ENCODE data around the gene IKZF4. TPM values are rescaled to one million over a fixed set of nuclear protein-coding genes. Genes with fewer than 3 reads are reported as not detected.

Gene IKZF4
- polyA plus RNA-seq, 1 experiment: 2.9 TPM

DNA sequence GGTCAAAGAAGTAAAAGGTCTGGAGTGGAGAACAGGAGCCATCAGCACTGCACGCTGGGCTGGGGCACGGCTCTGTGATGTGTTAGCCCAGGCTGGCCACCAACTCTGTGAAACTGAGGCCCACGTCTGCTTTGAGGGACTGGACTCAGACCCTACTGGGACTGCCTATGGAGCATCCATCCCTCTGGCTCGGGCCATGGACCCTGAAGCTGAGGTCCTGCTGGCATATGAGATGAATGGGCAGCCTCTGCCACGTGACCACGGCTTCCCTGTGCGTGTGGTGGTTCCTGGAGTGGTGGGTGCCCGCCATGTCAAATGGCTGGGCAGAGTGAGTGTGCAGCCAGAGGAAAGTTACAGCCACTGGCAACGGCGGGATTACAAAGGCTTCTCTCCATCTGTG, 16.6 kb upstream of the IKZF4 start:
- no peaks in the 10 kb centered on the region for H3K27me3 ChIP-seq (ENCODE audit: control insufficient read depth, insufficient read depth, low read length)
- POLR2A ChIA-PET: no interaction called here
- H3K4me3 ChIP-seq (ENCODE audit: low read depth, low read length): no peak overlapping the region
- CTCF ChIA-PET: interaction anchor here (0.6 to 1.5 kb wide), 2 partner anchors 10 to 26 kb away, joined by 3 to 5 read pairs; no protein-coding TSS in a partner anchor
- TF ChIP-seq, protein P1, sequence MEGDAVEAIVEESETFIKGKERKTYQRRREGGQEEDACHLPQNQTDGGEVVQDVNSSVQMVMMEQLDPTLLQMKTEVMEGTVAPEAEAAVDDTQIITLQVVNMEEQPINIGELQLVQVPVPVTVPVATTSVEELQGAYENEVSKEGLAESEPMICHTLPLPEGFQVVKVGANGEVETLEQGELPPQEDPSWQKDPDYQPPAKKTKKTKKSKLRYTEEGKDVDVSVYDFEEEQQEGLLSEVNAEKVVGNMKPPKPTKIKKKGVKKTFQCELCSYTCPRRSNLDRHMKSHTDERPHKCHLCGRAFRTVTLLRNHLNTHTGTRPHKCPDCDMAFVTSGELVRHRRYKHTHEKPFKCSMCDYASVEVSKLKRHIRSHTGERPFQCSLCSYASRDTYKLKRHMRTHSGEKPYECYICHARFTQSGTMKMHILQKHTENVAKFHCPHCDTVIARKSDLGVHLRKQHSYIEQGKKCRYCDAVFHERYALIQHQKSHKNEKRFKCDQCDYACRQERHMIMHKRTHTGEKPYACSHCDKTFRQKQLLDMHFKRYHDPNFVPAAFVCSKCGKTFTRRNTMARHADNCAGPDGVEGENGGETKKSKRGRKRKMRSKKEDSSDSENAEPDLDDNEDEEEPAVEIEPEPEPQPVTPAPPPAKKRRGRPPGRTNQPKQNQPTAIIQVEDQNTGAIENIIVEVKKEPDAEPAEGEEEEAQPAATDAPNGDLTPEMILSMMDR (IDR thresholded peaks at IDR 0.05; ENCODE audit: insufficient read depth, low read depth, low read length): no peak
- H3K36me3 ChIP-seq (ENCODE audit: control insufficient read depth, insufficient read depth, low read length): peaks cover 9% of the 10 kb centered on the region
- no peak for DNase-seq (ENCODE audit: low read depth)

DNA sequence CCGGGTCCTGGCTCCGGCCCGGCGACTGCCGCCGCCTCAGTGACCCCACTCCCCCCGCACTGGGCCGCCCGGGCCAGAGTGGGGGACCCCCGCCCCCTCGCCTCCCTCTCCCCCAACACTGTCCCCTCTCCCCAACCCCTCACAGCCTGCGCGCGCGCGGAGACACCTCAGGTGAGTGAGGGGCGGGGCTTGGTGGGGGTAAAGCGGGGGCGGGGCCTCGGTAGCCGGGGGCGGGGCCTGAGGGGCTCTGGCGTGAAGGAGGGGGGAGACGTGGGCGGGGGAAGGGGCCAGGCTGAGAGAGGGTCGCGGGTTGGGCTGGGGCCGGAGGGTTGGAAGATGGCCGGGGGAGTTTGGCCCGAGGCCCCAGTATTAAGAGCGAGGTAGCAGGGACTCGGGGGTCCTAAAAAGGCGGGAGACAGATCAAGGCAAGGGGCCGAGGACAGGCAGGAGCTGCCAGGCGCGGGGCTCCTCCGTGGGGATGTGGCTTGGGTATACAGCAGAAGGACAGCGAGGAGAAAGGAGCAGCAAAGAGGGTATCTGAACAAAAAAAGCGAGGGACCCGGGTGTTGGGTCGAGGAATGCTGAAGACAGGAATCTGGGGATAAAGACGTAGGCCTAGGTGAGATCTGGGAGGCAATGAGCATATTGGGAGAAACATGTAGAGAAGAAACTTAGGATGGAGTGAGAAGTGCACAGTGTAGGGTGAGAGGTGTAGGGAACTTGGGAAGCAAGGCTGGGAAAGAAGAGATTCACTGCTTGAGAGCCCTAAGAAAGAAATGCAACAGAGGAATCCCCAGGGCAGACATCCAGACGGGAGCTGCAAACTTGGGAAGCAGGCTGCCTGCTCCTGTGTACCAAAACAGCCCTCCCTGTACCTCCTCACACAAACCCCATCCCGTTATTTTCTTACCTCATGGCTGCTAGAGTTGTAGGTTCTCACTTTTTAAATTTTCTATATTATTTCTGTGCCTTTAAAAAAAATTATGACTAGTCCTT, 13.0 kb upstream of the IKZF4 start:
- ChIA-PET POLR2A (no interaction called here), CTCF (interaction anchor here (0.5 to 2.2 kb wide), 7 partner anchors 10 to 37 kb away, joined by 3 to 19 read pairs (median 3); partner anchors contain the start of gene SUOX)
- Histone ChIP-seq H3K4me3 (ENCODE audit: low read depth, low read length) (peak overlapping the region; percentile 80), H3K27me3 (ENCODE audit: control insufficient read depth, insufficient read depth, low read length) (no peaks in the 10 kb centered on the region), H3K36me3 (ENCODE audit: control insufficient read depth, insufficient read depth, low read length) (peaks cover 8% of the 10 kb centered on the region)
- TF ChIP-seq, protein P1 (IDR thresholded peaks at IDR 0.05; ENCODE audit: insufficient read depth, low read depth, low read length): no peak
- DNase-seq (ENCODE audit: low read depth): no peak

DNA sequence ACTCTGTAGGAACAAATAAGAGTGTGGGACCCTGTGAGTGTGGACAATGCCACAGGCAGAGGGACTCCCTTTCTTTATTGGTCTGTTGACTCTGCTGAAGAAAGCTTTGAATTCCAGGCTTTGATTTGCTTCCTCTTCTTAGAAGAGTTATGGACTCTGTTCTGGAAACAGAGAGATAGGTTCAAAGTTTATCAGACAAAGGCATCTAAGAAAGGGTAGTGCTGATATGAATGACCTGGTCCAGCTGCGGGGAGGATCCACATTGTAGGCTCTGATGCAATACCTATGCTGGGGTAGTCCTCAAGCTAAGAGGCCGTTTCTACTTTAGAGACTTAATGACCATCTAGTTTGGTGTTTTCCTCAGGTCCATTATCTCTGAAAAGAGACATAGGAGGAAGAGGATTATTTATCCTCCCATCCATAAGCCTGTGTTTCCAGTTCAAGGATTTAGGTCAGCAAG, 10.7 kb upstream of the IKZF4 start:
- CTCF ChIA-PET: interaction anchor here (1.1 to 1.9 kb wide), 3 partner anchors 14 to 37 kb away, joined by 4 to 11 read pairs (median 5); no protein-coding TSS in a partner anchor
- no peak overlapping the region for H3K4me3 ChIP-seq (ENCODE audit: low read depth, low read length)
- H3K36me3 ChIP-seq (ENCODE audit: control insufficient read depth, insufficient read depth, low read length): no peaks in the 10 kb centered on the region
- H3K27me3 ChIP-seq (ENCODE audit: control insufficient read depth, insufficient read depth, low read length): no peaks in the 10 kb centered on the region
- POLR2A ChIA-PET: no interaction called here
- no peak for DNase-seq (ENCODE audit: low read depth)
- TF ChIP-seq, protein P1 (IDR thresholded peaks at IDR 0.05; ENCODE audit: insufficient read depth, low read depth, low read length): no peak

DNA sequence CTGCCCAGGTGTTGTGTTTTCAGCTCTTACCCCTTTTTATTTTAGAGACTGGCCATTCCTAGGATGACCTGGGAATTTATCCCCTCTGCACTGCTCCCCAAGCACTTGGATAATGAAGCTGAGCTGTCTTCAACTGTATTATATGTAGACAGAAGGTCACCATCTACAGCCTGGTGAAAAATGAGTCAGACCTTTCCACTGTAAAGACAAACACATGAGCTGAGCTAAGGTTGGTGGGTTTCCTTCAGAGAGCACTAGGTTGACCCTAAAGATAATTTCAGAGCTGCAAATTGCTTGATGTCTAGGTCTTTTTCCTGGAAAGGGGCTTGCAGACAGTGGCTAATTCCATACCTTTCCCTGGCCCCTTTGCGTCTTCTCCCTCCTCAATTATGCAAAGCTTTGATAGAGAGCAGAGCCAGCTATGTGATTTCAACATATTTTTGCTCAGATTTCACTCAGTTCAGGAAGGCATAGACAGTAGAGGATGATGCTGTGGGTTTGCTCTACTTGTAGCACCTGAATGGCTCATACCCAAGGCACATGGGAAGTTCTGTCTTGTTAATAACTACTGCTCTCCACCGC, 9.2 kb upstream of the IKZF4 start:
- no peak overlapping the region for H3K4me3 ChIP-seq (ENCODE audit: low read depth, low read length)
- no peak for DNase-seq (ENCODE audit: low read depth)
- no peaks in the 10 kb centered on the region for H3K27me3 ChIP-seq (ENCODE audit: control insufficient read depth, insufficient read depth, low read length)
- H3K36me3 ChIP-seq (ENCODE audit: control insufficient read depth, insufficient read depth, low read length): no peaks in the 10 kb centered on the region
- ChIA-PET POLR2A (no interaction called here), CTCF (interaction anchor here (1.3 kb wide), 1 partner anchor 18 kb away, joined by 7 read pairs; no protein-coding TSS in a partner anchor)
- TF ChIP-seq, protein P1 (IDR thresholded peaks at IDR 0.05; ENCODE audit: insufficient read depth, low read depth, low read length): no peak

DNA sequence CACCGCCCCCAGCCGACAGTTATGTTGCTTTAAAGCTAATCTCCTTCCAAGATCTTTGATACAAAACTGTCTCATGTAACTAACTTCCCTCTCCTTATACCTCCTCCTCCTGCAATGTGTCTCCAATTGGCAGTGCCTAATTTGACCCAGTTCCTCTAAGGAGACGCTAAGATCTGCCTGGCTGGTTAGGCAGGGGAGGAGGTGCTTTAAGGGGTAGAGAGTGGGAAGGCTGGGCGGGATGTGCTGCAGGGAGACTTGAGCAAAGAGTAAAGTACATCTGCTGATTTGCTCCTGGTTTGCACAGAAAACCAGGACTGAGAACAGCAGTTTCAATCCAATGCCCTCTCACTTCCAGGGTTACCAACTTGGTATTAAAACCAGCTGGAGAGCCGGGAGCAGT, 7.4 kb upstream of the IKZF4 start:
- POLR2A ChIA-PET: no interaction called here
- no peaks in the 10 kb centered on the region for H3K36me3 ChIP-seq (ENCODE audit: control insufficient read depth, insufficient read depth, low read length)
- TF ChIP-seq, protein P1 (IDR thresholded peaks at IDR 0.05; ENCODE audit: insufficient read depth, low read depth, low read length): no peak
- no peak overlapping the region for H3K4me3 ChIP-seq (ENCODE audit: low read depth, low read length)
- no peaks in the 10 kb centered on the region for H3K27me3 ChIP-seq (ENCODE audit: control insufficient read depth, insufficient read depth, low read length)
- DNase-seq (ENCODE audit: low read depth): no peak
- CTCF ChIA-PET: interaction anchor here (1.1 to 1.8 kb wide), 2 partner anchors 16 to 17 kb away, joined by 3 to 8 read pairs; partner anchors contain the start of gene SUOX
